HepG2 (cell line): Measurements from ENCODE around the gene RBM12. TPM values are rescaled to one million over a fixed set of nuclear protein-coding genes. Genes with fewer than 3 reads are reported as not detected.

Source experiments
- ATAC-seq: fragments of 200-7000 bp; cut with Tn5 transposase; 3 replicates; pipeline ENCODE4 v1.9.1; 2020; ENCODE audit warnings: mild to moderate bottlenecking, moderate library complexity
- BruUV-seq: library from RNA; stranded (reverse); fragments of 400-500 nt; replicated peaks from 2 replicates; lab custom pipeline; 2021; lab: Mats Ljungman, UMichigan
- CTCF ChIA-PET: fragments of 300-600 bp; formaldehyde crosslinking; extraction: SDS; loops from one replicate; lab custom pipeline; 2021; ENCODE audit warnings: low total read pairs, inconsistent platforms, low intra/inter-chr PET ratio; lab: Yijun Ruan, JAX
- POLR2A ChIA-PET: fragments of 350-600 bp; sonication (Branson Sonifier 250); formaldehyde crosslinking; loops from one replicate; lab custom pipeline; 2020; ENCODE audit warnings: antibody characterized with exemption, inconsistent platforms; lab: Yijun Ruan, JAX
- DNase-seq: peaks from one replicate; pipeline ENCODE4 v3.0.0-alpha.2; 2015; ENCODE audit warnings: low spot score
- FAIRE-seq: peaks from 3 replicates; lab custom pipeline; 2011; peaks lifted over from hg19 to GRCh38; lab: Jason Lieb, UNC
- H2AFZ ChIP-seq: one replicate; pipeline ENCODE4 v1.6.1; 2011; ENCODE audit warnings: low read length, inconsistent platforms
- H3K27ac ChIP-seq: fragments of 300-600 bp; 3 replicates; pipeline ENCODE4 v1.8.0; 2011; ENCODE audit warnings: mixed run types, mild to moderate bottlenecking, mixed read lengths, low read length, inconsistent platforms; ENCODE audit not compliant: insufficient read depth; ENCODE audit errors: extremely low read length
- H3K27me3 ChIP-seq, 2 experiments: fragments of 200-600 bp in 1 of 2; 2 replicates in 1 of 2; 3 replicates in 1 of 2; pipeline versions ENCODE4 v1.6.0 to v1.8.0; 2011; ENCODE audit warnings: low read length in 2 of 2, mild to moderate bottlenecking in 2 of 2, moderate library complexity in 2 of 2, inconsistent platforms in 1 of 2; ENCODE audit not compliant: insufficient read depth in 2 of 2, control insufficient read depth in 1 of 2
- H3K36me3 ChIP-seq, 2 experiments: fragments of 200-600 bp in 1 of 2; replicated peaks in 1 of 2; 2 replicates in 1 of 2; 3 replicates in 1 of 2; pipeline versions ENCODE4 v1.5.1 to v1.8.0; 2011; ENCODE audit warnings: low read length in 2 of 2, inconsistent platforms in 1 of 2; ENCODE audit not compliant: insufficient read depth in 2 of 2, control insufficient read depth in 1 of 2
- H3K4me1 ChIP-seq: 2 replicates; pipeline ENCODE4 v1.5.1; 2012; ENCODE audit warnings: low read length, inconsistent platforms; ENCODE audit not compliant: insufficient read depth
- H3K4me2 ChIP-seq: 2 replicates; pipeline ENCODE4 v1.6.0; 2011; ENCODE audit warnings: low read depth, low read length, inconsistent platforms
- H3K4me3 ChIP-seq, 3 experiments: fragments of 200-600 bp in 1 of 3; sonication (generic), shearing (Covaris generic) in 1 of 3; replicated peaks in 1 of 3; 2 replicates each; pipeline ENCODE4 v1.5.1; 2011 to 2016; ENCODE audit warnings: low read length in 3 of 3, inconsistent platforms in 2 of 3, low read depth in 2 of 3, mild to moderate bottlenecking in 2 of 3, control low read depth in 1 of 3, mixed read lengths in 1 of 3; ENCODE audit not compliant: insufficient read depth in 1 of 3
- H3K79me2 ChIP-seq: one replicate; pipeline ENCODE4 v1.6.1; 2011; ENCODE audit warnings: low read length, inconsistent platforms; ENCODE audit not compliant: insufficient read depth
- H3K9ac ChIP-seq: 2 replicates; pipeline ENCODE4 v1.6.0; 2011; ENCODE audit warnings: mild to moderate bottlenecking, low read depth, low read length, inconsistent platforms; ENCODE audit not compliant: insufficient read depth
- H3K9me3 ChIP-seq: 2 replicates; pipeline ENCODE4 v1.5.1; 2012; ENCODE audit warnings: mild to moderate bottlenecking, low read length
- H4K20me1 ChIP-seq: 2 replicates; pipeline ENCODE4 v1.6.0; 2011; ENCODE audit warnings: inconsistent platforms, mild to moderate bottlenecking, low read length, moderate library complexity; ENCODE audit not compliant: insufficient read depth
- AHR ChIP-seq: IDR thresholded peaks from 2 replicates; pipeline ENCODE4 v1.6.1; 2018; ENCODE audit warnings: missing genetic modification reagents, missing compliant biosample characterization
- HNRNPK ChIP-seq: fragments of 200-400 bp; formaldehyde crosslinking; IDR thresholded peaks from 2 replicates; pipeline ENCODE4 v1.6.1; 2018; ENCODE audit warnings: low read length, low read depth, moderate library complexity, mild to moderate bottlenecking; ENCODE audit not compliant: poor library complexity, severe bottlenecking
- PCBP2 ChIP-seq: fragments of 200-400 bp; formaldehyde crosslinking; optimal IDR thresholded peaks from 2 replicates; pipeline ENCODE3; 2018; ENCODE audit warnings: low read length, low read depth; ENCODE audit not compliant: poor library complexity, severe bottlenecking
- PITX1 ChIP-seq: sonication (generic); formaldehyde crosslinking; IDR thresholded peaks from 2 replicates; pipeline ENCODE4 v1.5.1; 2020; ENCODE audit warnings: mild to moderate bottlenecking, missing genetic modification reagents
- ZFP37 ChIP-seq: sonication (generic); formaldehyde crosslinking; IDR thresholded peaks from 2 replicates; pipeline ENCODE4 v1.4.0; 2020; ENCODE audit warnings: missing genetic modification reagents, borderline replicate concordance
- ZNF20 ChIP-seq: sonication (generic); formaldehyde crosslinking; IDR thresholded peaks from 2 replicates; pipeline ENCODE4 v1.4.0; 2020; ENCODE audit warnings: mild to moderate bottlenecking, moderate library complexity, missing genetic modification reagents
- ZXDC ChIP-seq: sonication (generic); formaldehyde crosslinking; IDR thresholded peaks from 2 replicates; pipeline ENCODE4 v1.5.0; 2020; ENCODE audit warnings: mild to moderate bottlenecking, missing genetic modification reagents
- WGBS: methylation state at CpG from one replicate; pipeline ENCODE4 v1.1.6; 2017; ENCODE audit warnings: low lambda C conversion rate; 5-methylcytosine and 5-hydroxymethylcytosine counted together
- in situ Hi-C: cut with HindIII; loops from 2 replicates; pipeline ENCODE4 v1.10.0; 2017; ENCODE audit warnings: low pct_unique_long_range_greater_than_20kb; ENCODE audit not compliant: extremely low pct_ligation_motif_present
- intact Hi-C: fragments of 100-400 bp; cut with micrococcal nuclease; formaldehyde crosslinking; loops from one replicate; pipeline ENCODE4 v1.10.0; 2022; ENCODE audit not compliant: unreplicated experiment
- polyA plus RNA-seq, 8 experiments: library from polyadenylated mRNA; depleted of rRNA in 3 of 8; stranded (reverse) in 7 of 8; unstranded in 1 of 8; fragments of >200 nt; fragmentation: Illumina TruSeq in 4 of 8; extraction: Trizol in 4 of 8; gene quantifications; 2 replicates each; pipeline versions ENCODE4 v1.2.1 to v1.2.3, GENCODE V29; 2011 to 2016; ENCODE audit warnings: low read depth in 4 of 8, missing spikeins in 1 of 8, mixed read lengths in 1 of 8; ENCODE audit not compliant: insufficient read depth in 1 of 8
- total RNA-seq, 5 experiments: library from RNA; depleted of rRNA; stranded (reverse); fragments of >200 nt; fragmentation: Illumina TruSeq; extraction: Trizol; gene quantifications; 2 replicates each; pipeline ENCODE4 v1.2.3, GENCODE V29; 2016; ENCODE audit warnings: low read depth in 1 of 5
- TF ChIP-seq, protein P1 (sequence below): IDR thresholded peaks from 2 replicates; pipeline ENCODE4 v1.6.1; 2016; ENCODE audit warnings: mild to moderate bottlenecking
- TF ChIP-seq, protein P2 (sequence below): sonication (generic); formaldehyde crosslinking; conservative IDR thresholded peaks from 2 replicates; pipeline ENCODE4 v1.5.0; 2020; ENCODE audit warnings: missing genetic modification reagents
- TF ChIP-seq, protein P3 (sequence below): sonication (generic); formaldehyde crosslinking; IDR thresholded peaks from 2 replicates; pipeline ENCODE4 v1.4.0; 2020; ENCODE audit warnings: mild to moderate bottlenecking, missing genetic modification reagents

Gene RBM12
- total and polyA plus RNA-seq, 2 of the 13 experiments (the other 11 are each of a cell fraction or from before 2014, with no cell fraction given): 97.9 to 104 TPM

DNA sequence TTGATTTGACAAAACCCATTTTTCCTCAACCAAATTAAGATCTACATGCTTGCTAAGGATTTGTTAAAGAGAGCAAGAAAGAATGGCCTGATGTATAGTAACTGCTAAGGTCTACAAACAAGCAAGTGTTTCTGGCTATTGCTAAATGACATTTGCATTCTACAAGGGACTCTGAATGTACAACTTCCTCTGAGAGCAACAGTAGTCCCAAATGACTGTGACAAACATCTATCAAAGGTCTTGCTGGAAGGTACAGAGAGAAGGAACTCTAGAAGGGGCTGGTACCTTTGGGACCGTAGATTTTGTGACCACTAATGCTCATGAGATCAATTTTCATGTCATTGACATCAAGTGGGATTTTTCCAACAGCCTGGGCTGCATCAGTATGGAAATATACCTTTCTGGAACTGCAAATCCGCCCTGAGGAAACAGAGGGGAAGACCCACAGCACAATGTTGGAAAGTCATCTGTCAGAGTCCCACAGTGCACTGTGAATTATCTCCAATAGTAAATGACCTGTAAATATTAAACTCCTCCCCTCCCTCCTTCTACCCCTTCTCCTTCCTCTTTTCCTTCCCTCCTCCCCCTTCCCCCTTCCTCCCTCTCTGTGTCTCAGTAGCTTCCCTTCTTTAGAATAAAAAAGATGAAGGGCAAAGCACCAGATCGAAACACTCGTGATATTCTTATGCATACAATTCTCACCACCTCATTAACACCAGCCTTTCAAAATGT lies 15.9 kb upstream of the RBM12 start:
- no peaks in the 10 kb centered on the region for H3K9me3 ChIP-seq

DNA sequence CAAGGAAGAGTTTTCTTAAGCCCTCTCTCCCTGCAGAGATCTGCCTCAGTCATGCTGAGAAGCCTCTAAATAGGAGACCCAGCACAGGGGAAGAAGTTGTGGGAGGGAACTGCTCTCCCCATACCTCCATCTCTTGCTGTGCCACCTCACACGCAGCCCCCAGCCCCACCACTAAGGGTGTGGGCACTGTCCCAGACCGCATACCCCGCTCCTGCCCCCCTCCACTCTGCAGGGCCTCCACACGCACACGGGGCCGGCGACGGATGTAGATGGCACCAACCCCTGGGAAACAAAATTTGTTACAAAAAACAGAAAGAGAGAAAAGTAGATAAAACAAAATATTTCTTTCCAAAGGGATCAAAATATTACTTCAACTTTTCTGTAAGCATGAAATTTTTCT lies 10.2 kb upstream of the RBM12 start:
- no peak for FAIRE-seq
- Histone ChIP-seq H3K9ac (no peak overlapping the region), H2AFZ (no peak overlapping the region), H3K27me3 (no peaks in the 10 kb centered on the region), H3K4me1 (no peaks in the 10 kb centered on the region), H3K27ac (no peak overlapping the region), H3K79me2 (no peaks in the 10 kb centered on the region), H4K20me1 (no peaks in the 10 kb centered on the region), H3K36me3 (peaks cover 19 to 39% of the 10 kb centered on the region in 2 experiments), H3K4me2 (no peak overlapping the region), H3K4me3 (no peak overlapping the region), H3K9me3 (no peaks in the 10 kb centered on the region)
- ChIA-PET POLR2A (interaction anchor here (1.3 to 1.6 kb wide), 2 partner anchors 11 to 28 kb away, joined by 3 to 6 read pairs; partner anchors contain the start of genes CPNE1 and RBM12), CTCF (no interaction called here)
- intact Hi-C loops: no loop called here
- BruUV-seq: no TSS peak
- no peak for ATAC-seq
- in situ Hi-C loops: no loop called here
- 97% methylated on average over 8 of the region's 8 CpGs for WGBS
- DNase-seq: no peak
- TF ChIP-seq ZXDC (CRISPR knock-in tag): no peak
- TF ChIP-seq, protein P1, sequence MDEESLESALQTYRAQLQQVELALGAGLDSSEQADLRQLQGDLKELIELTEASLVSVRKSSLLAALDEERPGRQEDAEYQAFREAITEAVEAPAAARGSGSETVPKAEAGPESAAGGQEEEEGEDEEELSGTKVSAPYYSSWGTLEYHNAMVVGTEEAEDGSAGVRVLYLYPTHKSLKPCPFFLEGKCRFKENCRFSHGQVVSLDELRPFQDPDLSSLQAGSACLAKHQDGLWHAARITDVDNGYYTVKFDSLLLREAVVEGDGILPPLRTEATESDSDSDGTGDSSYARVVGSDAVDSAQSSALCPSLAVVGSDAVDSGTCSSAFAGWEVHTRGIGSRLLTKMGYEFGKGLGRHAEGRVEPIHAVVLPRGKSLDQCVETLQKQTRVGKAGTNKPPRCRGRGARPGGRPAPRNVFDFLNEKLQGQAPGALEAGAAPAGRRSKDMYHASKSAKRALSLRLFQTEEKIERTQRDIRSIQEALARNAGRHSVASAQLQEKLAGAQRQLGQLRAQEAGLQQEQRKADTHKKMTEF (CRISPR knock-in tag): no peak
- TF ChIP-seq AHR (CRISPR knock-in tag): no peak
- TF ChIP-seq, protein P2, sequence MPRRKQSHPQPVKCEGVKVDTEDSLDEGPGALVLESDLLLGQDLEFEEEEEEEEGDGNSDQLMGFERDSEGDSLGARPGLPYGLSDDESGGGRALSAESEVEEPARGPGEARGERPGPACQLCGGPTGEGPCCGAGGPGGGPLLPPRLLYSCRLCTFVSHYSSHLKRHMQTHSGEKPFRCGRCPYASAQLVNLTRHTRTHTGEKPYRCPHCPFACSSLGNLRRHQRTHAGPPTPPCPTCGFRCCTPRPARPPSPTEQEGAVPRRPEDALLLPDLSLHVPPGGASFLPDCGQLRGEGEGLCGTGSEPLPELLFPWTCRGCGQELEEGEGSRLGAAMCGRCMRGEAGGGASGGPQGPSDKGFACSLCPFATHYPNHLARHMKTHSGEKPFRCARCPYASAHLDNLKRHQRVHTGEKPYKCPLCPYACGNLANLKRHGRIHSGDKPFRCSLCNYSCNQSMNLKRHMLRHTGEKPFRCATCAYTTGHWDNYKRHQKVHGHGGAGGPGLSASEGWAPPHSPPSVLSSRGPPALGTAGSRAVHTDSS: no peak
- TF ChIP-seq ZFP37 (CRISPR knock-in tag): no peak
- TF ChIP-seq, protein P3, sequence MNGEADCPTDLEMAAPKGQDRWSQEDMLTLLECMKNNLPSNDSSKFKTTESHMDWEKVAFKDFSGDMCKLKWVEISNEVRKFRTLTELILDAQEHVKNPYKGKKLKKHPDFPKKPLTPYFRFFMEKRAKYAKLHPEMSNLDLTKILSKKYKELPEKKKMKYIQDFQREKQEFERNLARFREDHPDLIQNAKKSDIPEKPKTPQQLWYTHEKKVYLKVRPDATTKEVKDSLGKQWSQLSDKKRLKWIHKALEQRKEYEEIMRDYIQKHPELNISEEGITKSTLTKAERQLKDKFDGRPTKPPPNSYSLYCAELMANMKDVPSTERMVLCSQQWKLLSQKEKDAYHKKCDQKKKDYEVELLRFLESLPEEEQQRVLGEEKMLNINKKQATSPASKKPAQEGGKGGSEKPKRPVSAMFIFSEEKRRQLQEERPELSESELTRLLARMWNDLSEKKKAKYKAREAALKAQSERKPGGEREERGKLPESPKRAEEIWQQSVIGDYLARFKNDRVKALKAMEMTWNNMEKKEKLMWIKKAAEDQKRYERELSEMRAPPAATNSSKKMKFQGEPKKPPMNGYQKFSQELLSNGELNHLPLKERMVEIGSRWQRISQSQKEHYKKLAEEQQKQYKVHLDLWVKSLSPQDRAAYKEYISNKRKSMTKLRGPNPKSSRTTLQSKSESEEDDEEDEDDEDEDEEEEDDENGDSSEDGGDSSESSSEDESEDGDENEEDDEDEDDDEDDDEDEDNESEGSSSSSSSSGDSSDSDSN (CRISPR knock-in tag): no peak
- TF ChIP-seq PITX1: no peak

More for the DNA sequence above, 15.9 kb upstream of the RBM12 start:
- BruUV-seq: no TSS peak
- no peak overlapping the region for H3K4me3 ChIP-seq
- H3K27me3 ChIP-seq: no peaks in the 10 kb centered on the region
- in situ Hi-C loops (no loop called here), intact Hi-C loops (no loop called here)
- ATAC-seq: no peak
- FAIRE-seq: no peak
- TF ChIP-seq HNRNPK (peak; percentile 92), PCBP2 (peak; percentile 60), ZNF20 (CRISPR knock-in tag) (no peak)
- ChIA-PET POLR2A (no interaction called here), CTCF (no interaction called here)
- H3K4me1 ChIP-seq: no peaks in the 10 kb centered on the region
- DNase-seq: no peak
- H3K36me3 ChIP-seq: peaks cover 3 to 10% of the 10 kb centered on the region in 2 experiments; a peak in 3 of 5 replicates
- H3K79me2 ChIP-seq: no peaks in the 10 kb centered on the region
- H2AFZ ChIP-seq: no peak overlapping the region
- H3K4me2 ChIP-seq: no peak overlapping the region
- no peak overlapping the region for H3K27ac ChIP-seq
- no peak overlapping the region for H3K9ac ChIP-seq
- H4K20me1 ChIP-seq: no peaks in the 10 kb centered on the region
- WGBS: 95% methylated on average over 4 of the region's 4 CpGs
